Activated effector memory CD4-positive, alpha-beta T cell treated with Interleukin-2 at 50 U/mL for 16 hours (primary cell): Measurements from ENCODE around the gene TLX1.
A peak's percentile ranks its signal among the peaks of the same experiment; 100 is the strongest.

Source experiments
- DNase-seq: peaks from one replicate; pipeline ENCODE4 v3.0.0-alpha.2; 2020

Gene TLX1

GRCh38 chr10:101130984-101131961 lies at the start of gene TLX1:
Gene TLX1 (plus strand): TSS chr10:101131300. CDS start chr10:101131542, 242 bp downstream.
- DNase-seq, result no peak

DNA sequence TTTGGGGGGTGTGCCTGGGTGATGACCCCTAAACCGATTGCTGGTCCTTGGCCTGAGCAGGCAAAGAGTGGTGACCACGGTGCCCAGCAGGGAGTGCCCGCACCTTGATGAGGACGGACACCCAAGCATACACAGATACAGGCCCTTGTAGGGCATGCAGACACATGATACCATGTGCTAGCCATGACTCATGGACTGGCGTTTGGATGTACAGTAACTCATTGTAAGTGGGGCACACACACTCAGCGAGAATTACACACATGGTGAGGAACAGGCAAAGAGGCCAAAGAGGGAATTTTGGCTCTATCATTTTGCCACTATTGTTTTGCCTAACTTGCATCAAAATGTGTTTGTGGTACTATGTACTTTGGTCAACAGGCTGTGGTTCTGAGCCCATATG lies 45.3 kb upstream of the TLX1 start:
- DNase-seq, result no peak

- DNase-seq, result no peak
Measured at GRCh38 chr10:101087376-101087775, 43.7 kb upstream of the TLX1 start.

GRCh38 chr10:101087965-101088364 lies 43.1 kb upstream of the TLX1 start:
- no peak for DNase-seq

- DNase-seq, result no peak
Measured at GRCh38 chr10:101089520-101090299, 41.4 kb upstream of the TLX1 start.

DNA sequence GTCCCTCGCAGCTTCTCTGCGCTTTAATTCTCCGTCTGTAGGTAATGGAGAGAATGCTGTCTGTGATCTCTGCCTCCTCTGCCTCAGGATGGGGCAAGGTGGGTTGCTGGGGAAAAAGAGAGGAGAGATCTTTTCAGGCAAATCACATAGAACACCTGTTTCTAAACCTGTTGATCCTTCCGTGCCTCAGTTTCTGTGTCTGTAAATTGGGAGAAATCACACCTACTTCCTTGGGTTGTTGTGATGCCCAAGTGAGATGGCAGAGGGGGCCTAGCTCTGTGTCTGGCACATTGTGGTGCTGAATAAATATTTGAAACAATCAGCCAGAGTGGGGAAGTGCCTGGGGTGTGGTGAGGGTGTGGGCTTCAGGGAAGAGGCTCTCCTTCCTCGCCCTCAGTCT lies 40.5 kb upstream of the TLX1 start:
- DNase-seq, result no peak

DNA sequence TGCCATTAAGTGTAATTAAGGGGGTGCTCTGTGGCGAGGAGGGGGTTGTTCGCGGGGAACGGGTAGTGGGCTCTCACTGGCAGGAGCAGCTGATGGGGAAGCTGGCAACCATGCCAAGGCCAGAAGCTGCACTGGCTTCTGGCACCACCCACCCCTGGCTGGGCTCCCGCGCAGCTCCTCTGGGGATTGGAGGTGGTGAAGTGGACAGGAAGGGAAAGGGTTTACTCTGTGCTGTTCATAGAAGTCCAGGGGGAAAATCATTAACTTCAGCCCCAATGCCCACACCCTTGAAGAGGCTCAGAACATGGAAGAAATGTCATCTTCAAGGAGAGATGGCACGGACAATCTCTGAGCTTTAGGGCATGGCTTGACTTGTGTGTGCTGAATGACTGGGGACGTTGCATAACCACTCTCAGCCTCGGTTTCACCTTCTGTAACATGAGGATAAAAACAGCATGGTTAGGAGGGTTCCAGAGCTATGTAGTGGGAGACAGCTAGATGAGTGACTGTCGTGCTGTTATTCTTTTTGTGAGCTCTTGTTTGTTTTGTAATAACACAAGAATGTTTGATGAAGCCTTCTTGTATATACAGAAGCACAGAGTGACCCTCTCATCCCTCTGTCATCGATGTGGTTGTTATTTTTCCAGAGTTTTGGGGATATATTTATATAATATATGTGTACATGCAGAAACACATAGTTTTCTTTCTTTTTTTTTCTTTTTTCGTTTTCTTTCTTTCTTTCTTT lies 39.4 kb upstream of the TLX1 start:
- no peak for DNase-seq

DNA sequence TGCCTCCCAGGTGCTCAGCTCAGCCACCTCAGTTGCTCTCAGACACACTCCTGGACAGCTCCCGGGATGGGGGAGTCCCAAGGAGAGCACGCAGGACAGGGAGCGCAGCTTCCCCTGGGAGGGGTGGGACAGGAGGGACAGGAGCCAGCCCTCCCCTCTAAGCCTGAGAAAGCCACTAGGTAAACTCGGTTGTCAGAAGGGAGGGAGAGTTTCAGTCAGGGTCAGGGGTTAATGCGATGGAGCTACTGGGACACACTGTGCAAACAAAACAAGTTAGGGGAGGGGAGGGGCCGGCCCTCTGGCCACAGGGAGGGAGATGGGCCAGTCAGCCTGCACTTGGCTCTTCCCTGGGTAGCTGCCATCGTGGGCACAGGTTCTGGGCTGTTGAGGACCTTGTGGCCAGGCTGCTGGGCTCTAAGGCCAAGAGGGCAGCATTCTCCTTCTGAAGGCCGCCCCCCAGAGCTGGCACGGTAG lies 38.2 kb upstream of the TLX1 start:
- DNase-seq, result no peak

- no peak for DNase-seq
Measured at GRCh38 chr10:101094121-101094879, 36.8 kb upstream of the TLX1 start.

- DNase-seq, result no peak
Measured at GRCh38 chr10:101095004-101095403, 36.1 kb upstream of the TLX1 start.

DNA sequence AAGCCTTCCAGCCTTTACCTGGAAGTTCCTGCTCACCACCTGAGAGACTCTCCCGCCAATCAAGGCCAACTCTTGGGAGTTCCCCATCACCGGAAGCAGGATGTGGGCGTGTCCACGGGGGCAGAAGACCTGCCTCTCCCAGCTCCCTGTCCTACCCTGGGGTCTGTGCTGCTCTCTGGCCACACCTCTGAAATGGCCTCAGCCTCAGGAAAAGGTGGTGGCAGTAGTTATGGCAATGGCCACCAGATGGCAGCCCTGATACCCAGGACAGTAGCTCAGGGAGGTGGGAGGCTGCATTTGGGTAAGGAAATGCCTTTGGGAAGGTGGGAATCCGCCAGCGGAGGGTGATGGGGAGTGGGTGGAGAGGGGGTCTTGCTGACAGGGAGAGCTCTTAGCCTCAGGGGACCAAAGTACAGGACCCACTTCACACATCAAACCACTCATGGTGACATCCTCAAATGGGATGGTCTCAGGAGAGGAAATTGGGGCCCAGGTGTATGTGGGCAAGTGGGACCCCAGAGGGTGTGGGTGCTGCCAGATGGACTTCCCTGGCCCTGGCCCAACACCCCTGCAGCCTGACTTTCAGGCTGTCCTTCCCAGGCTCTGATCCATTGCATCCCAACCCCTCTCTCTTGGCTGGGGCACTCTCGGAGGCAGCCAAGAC lies 35.4 kb upstream of the TLX1 start:
- DNase-seq, result peak; percentile 51

DNA sequence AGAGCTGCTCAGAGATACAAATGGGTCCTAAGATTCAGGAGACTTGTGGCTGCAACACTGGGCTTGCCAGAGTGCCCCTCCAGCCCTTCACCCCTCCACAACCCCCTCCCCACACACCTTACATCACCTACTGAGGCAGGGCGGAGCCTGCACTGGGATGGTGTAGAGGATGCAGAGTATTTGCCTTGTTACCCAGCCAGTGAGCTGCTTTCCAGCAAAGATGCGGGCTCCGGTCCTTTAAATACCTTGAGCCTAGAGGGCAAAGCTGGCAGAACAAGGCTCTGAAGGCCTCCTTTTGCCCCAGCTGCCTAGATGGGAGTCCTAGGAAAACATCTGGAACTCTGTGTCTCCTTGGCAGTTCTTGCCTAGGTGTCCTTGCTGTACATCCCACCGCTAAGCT lies 34.7 kb upstream of the TLX1 start:
- no peak for DNase-seq

DNA sequence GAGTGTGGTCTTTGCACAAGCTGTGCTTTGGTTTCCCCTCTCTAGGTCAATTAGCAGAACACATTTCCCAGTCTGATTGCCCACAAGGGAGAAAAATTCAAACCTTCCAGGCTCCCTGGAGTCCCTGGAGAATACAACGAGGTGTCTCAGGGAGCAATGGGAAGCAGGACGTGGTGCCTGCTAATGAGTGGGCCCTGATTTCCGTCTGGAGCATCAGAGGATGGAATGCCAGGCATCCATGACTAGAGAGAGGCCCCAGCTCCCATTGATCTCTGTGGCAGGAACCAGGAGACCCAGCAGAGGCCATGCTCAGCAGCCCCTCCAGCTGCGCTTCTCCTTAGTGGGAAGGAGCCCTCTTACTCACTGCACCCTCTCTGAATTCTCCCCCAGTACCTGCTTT lies 33.2 kb upstream of the TLX1 start:
- DNase-seq, result no peak

GRCh38 chr10:101099901-101100300 lies 31.2 kb upstream of the TLX1 start:
- DNase-seq, result no peak

- DNase-seq, result no peak
Measured at GRCh38 chr10:101101372-101101881, 29.7 kb upstream of the TLX1 start.

DNA sequence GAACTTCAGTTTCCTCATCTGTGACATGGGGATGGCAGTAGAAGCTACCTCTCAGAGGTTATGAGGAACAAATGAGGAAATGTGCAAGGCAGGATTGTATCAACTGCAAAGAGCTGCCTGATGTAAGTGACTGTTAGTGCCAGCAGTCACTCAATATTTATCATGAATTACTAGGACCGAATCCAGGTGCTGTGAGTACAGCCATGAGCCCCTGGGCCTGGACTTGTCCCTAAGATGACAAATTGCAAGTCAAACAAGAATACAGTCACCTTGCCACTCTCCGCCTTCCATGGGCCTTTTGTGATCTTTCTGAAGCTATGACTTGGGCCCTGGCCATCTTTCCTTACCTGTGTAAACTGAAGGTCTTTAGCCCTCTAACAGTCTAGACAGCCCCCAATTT lies 27.7 kb upstream of the TLX1 start:
- no peak for DNase-seq

DNA sequence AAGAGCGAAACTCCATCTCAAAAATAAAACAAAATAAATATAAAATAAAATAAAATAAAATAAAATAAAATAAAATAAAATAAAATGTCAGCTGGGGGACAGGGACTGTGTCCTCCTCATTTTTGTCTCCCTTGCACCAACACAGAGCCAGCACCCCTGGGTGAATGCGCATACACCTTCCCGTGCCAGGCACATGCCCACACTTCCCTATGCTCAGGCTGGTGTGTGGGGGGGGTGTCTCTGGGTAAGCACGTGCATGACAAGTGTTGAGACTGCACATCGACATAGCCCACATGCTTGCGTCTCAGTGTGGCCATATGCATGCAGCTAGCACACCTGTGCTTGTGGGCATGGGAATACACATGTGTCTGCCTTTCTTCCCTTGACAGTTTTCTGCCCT lies 24.7 kb upstream of the TLX1 start:
- no peak for DNase-seq

- DNase-seq, result no peak
Measured at GRCh38 chr10:101107771-101108170, 23.3 kb upstream of the TLX1 start.

DNA sequence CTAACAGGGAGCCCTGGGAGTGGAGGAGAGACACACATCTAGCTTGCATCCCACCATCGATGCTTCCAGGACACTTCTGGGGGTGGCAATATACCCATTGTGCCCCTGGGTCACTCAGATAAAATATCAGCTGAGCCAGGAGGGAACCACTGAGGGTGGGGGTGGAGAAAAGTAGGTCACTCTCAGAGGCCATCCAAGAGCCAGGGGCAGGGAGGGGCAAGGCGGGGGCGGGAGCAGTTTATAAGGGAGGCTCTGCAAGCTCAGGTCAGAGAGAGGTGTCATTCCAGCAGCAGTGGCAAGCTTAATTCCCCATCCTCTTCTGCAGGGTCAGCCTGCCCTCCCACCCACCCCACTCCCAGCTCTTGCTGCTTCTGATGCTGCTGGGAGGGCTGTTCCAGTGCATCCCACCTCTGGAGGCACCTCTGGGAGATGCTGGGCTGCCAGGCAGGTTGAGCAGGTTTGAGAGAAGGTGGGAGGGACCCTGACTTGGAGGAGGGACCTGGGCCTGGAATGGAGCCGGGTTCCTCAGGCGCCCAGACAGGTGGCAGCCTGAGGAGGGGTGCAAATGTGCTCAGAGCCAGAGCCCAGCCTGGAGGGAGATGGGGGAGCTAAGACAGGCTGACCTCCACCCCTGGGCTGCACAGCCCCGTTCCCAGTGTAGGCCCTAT lies 20.1 kb upstream of the TLX1 start:
- DNase-seq, result no peak

- DNase-seq, result no peak
Measured at GRCh38 chr10:101111547-101111946, 19.6 kb upstream of the TLX1 start.
